K562 (cell line): ENCODE data around the gene TESK1. TPM values are rescaled to one million over a fixed set of nuclear protein-coding genes. Genes with fewer than 3 reads are reported as not detected.

ENCODE experiments used
- FOS ChIP-seq: IDR thresholded peaks from 3 replicates; pipeline ENCODE4 v1.6.1; 2011; ENCODE audit not compliant: insufficient read length; ENCODE audit errors: extremely low read depth
- GATA2 ChIP-seq: sonication (generic); formaldehyde crosslinking; IDR thresholded peaks from 2 replicates; pipeline ENCODE4 v1.4.0; 2020; ENCODE audit warnings: mild to moderate bottlenecking, missing genetic modification reagents
- HMGXB4 ChIP-seq: sonication (generic); formaldehyde crosslinking; IDR thresholded peaks from 2 replicates; pipeline ENCODE4 v1.8.1; 2023; ENCODE audit warnings: mild to moderate bottlenecking, missing genetic modification reagents
- HNRNPUL1 ChIP-seq: fragments of 200-400 bp; formaldehyde crosslinking; IDR thresholded peaks from 2 replicates; pipeline ENCODE4 v1.6.1; 2017; ENCODE audit warnings: low read length
- LCOR ChIP-seq: sonication (generic); formaldehyde crosslinking; IDR thresholded peaks from 2 replicates; pipeline ENCODE4 v1.8.0; 2022; ENCODE audit warnings: mild to moderate bottlenecking, missing genetic modification reagents
- NCOA4 ChIP-seq: fragments of 450-650 bp; IDR thresholded peaks from 2 replicates; pipeline ENCODE4 v1.6.1; 2018; ENCODE audit warnings: mild to moderate bottlenecking; ENCODE audit not compliant: partially characterized antibody
- NFATC3 ChIP-seq: fragments of 450-650 bp; IDR thresholded peaks from 2 replicates; pipeline ENCODE4 v1.6.1; 2017; ENCODE audit warnings: mild to moderate bottlenecking
- SMARCC2 ChIP-seq: fragments of 450-650 bp; IDR thresholded peaks from 2 replicates; pipeline ENCODE4 v1.6.1; 2017; ENCODE audit warnings: antibody characterized with exemption, moderate library complexity, mild to moderate bottlenecking, low read depth
- TEAD1 ChIP-seq, 2 experiments: fragments of 450-650 bp in 1 of 2; sonication (generic) in 1 of 2; formaldehyde crosslinking; IDR thresholded peaks; 2 replicates each; pipeline versions ENCODE4 v1.4.0 to v1.8.0; 2020 to 2022; ENCODE audit warnings: mild to moderate bottlenecking in 2 of 2, missing genetic modification reagents in 1 of 2
- ZNF197 ChIP-seq: fragments of 200-800 bp; sonication (Bioruptor generic); IDR thresholded peaks from 2 replicates; pipeline ENCODE4 v1.6.1; 2016; ENCODE audit warnings: low read depth, missing genetic modification characterization, missing compliant biosample characterization
- ZNF253 ChIP-seq: fragments of 250-450 bp; sonication (Bioruptor Pico); conservative IDR thresholded peaks from 2 replicates; pipeline ENCODE4 v1.6.1; 2021; ENCODE audit warnings: mild to moderate bottlenecking
- ZNF586 ChIP-seq: fragments of 450-650 bp; formaldehyde crosslinking; conservative IDR thresholded peaks from 2 replicates; pipeline ENCODE4 v1.4.0; 2020; ENCODE audit warnings: mild to moderate bottlenecking, moderate library complexity
- polyA plus RNA-seq, 8 experiments: library from polyadenylated mRNA; depleted of rRNA in 4 of 8; stranded (reverse) in 5 of 8; unstranded in 3 of 8; fragments of >200 nt; fragmentation: Nextera tagmentation in 2 of 8; fragmentation: Illumina TruSeq in 1 of 8; extraction: Ambion mirVana in 2 of 8; extraction: Trizol in 1 of 8; gene quantifications; 2 replicates each; pipeline versions ENCODE4 v1.2.1 to v1.2.3, GENCODE V29; 2011 to 2014; ENCODE audit warnings: inconsistent platforms in 1 of 8, missing spikeins in 1 of 8
- total RNA-seq, 7 experiments: library from RNA; depleted of rRNA in 6 of 7; stranded (reverse); fragments of >200 nt in 6 of 7; fragmentation: Illumina TruSeq in 2 of 7; extraction: Trizol in 2 of 7; gene quantifications; 2 replicates each; pipeline versions ENCODE4 v1.2.1 to v1.2.3, GENCODE V29; 2011 to 2021; ENCODE audit warnings: low replicate concordance in 1 of 7
- TF ChIP-seq, protein P1 (sequence below), 2 experiments: fragments of 450-650 bp in 1 of 2; sonication (generic) in 1 of 2; formaldehyde crosslinking in 1 of 2; IDR thresholded peaks; 2 replicates each; pipeline versions ENCODE4 v1.7.1 to v1.9.0; 2016 to 2022; ENCODE audit warnings: inconsistent platforms in 1 of 2, mild to moderate bottlenecking in 1 of 2, missing genetic modification reagents in 1 of 2
- TF ChIP-seq, protein P2 (sequence below): fragments of 200-800 bp; sonication (Bioruptor generic); IDR thresholded peaks from 2 replicates; pipeline ENCODE4 v1.6.1; 2017; ENCODE audit warnings: missing genetic modification characterization, missing compliant biosample characterization
- TF ChIP-seq, protein P3 (sequence below): fragments of 250-450 bp; sonication (Bioruptor Pico); IDR thresholded peaks from 2 replicates; pipeline ENCODE4 v1.8.0; 2021; ENCODE audit warnings: borderline replicate concordance, mild to moderate bottlenecking, moderate library complexity; ENCODE audit not compliant: poor library complexity, severe bottlenecking

TESK1 gene
- total and polyA plus RNA-seq, 9 of the 15 experiments (the other 6 are each of a cell fraction or from before 2014, with no cell fraction given): 0.07 to 10.4 (median 4.1) TPM

GRCh38 chr9:35603986-35604577, 980 bp upstream of the TESK1 start (continued):
- TF ChIP-seq, protein P1, sequence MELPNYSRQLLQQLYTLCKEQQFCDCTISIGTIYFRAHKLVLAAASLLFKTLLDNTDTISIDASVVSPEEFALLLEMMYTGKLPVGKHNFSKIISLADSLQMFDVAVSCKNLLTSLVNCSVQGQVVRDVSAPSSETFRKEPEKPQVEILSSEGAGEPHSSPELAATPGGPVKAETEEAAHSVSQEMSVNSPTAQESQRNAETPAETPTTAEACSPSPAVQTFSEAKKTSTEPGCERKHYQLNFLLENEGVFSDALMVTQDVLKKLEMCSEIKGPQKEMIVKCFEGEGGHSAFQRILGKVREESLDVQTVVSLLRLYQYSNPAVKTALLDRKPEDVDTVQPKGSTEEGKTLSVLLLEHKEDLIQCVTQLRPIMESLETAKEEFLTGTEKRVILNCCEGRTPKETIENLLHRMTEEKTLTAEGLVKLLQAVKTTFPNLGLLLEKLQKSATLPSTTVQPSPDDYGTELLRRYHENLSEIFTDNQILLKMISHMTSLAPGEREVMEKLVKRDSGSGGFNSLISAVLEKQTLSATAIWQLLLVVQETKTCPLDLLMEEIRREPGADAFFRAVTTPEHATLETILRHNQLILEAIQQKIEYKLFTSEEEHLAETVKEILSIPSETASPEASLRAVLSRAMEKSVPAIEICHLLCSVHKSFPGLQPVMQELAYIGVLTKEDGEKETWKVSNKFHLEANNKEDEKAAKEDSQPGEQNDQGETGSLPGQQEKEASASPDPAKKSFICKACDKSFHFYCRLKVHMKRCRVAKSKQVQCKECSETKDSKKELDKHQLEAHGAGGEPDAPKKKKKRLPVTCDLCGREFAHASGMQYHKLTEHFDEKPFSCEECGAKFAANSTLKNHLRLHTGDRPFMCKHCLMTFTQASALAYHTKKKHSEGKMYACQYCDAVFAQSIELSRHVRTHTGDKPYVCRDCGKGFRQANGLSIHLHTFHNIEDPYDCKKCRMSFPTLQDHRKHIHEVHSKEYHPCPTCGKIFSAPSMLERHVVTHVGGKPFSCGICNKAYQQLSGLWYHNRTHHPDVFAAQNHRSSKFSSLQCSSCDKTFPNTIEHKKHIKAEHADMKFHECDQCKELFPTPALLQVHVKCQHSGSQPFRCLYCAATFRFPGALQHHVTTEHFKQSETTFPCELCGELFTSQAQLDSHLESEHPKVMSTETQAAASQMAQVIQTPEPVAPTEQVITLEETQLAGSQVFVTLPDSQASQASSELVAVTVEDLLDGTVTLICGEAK (IDR thresholded peaks at IDR 0.05): peak; percentile 75
- TF ChIP-seq, protein P1 (CRISPR knock-in tag; IDR thresholded peaks at IDR 0.05): no peak
- TF ChIP-seq, protein P2, sequence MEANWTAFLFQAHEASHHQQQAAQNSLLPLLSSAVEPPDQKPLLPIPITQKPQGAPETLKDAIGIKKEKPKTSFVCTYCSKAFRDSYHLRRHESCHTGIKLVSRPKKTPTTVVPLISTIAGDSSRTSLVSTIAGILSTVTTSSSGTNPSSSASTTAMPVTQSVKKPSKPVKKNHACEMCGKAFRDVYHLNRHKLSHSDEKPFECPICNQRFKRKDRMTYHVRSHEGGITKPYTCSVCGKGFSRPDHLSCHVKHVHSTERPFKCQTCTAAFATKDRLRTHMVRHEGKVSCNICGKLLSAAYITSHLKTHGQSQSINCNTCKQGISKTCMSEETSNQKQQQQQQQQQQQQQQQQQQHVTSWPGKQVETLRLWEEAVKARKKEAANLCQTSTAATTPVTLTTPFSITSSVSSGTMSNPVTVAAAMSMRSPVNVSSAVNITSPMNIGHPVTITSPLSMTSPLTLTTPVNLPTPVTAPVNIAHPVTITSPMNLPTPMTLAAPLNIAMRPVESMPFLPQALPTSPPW (CRISPR knock-in tag): peak; percentile 52
- no peak for TF ChIP-seq GATA2 (CRISPR knock-in tag)
- TF ChIP-seq NCOA4: no peak
- 0 out of 2 replicates have a peak, but pooled peaks have one; percentile 39 for TF ChIP-seq LCOR (CRISPR knock-in tag)
- TF ChIP-seq ZNF197 (CRISPR knock-in tag): no peak
- TF ChIP-seq ZNF586 (CRISPR knock-in tag): no peak
- TF ChIP-seq, protein P3, sequence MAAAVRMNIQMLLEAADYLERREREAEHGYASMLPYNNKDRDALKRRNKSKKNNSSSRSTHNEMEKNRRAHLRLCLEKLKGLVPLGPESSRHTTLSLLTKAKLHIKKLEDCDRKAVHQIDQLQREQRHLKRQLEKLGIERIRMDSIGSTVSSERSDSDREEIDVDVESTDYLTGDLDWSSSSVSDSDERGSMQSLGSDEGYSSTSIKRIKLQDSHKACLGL: no peak
- TF ChIP-seq FOS: no peak
- TF ChIP-seq NFATC3: no peak
- no peak for TF ChIP-seq SMARCC2
- 0 out of 2 replicates have a peak, but pooled peaks have one; percentile 33 for TF ChIP-seq HMGXB4
- TF ChIP-seq HNRNPUL1: no peak
- TF ChIP-seq TEAD1 (CRISPR knock-in tag; IDR thresholded peaks at IDR 0.05): no peak
- no peak for TF ChIP-seq ZNF253
